ENCODE measurements around the gene CHSY1.

Gene CHSY1

GRCh38 chr15:101152914-101153313 lies 98.9 kb downstream of the CHSY1 start:
- no peak for DNase-seq (ENCODE audit: low read depth in 2 of 2)

DNA sequence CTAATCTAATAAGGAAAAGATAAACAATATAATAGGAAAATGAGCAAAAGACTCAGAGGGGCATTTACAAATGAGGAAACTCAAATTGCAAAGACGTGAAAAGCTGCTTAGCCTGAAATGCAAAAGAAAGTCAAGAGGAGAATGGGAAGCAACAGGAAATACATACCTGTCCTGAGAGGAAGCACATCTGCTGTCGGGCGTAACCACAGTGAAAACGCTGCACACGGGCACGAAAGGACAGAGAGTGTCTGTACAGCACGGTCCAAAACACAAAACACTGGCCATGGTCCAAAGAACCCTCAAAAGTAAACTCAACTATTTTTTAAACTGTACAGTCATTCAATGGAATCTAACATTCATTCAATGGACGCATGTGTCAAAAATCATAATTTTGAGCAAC lies 100.6 kb downstream of the CHSY1 start:
- no peak for DNase-seq (ENCODE audit: low read depth in 2 of 2)

DNA sequence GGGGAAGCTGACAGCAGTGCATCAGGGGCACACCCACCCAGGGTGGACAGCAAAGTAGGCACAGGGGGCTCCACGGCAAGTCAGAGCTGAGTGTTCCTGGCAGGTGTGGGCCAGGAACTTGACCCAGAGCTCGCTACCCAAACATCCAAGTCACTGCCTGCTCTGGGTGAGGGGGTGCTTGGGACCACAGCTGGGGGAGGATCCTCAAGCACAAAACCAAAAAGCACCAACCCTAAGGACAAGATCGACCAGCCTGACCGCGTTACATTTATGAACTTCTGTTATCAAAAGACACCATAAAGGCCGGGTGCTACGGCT lies 101.2 kb downstream of the CHSY1 start:
- no peak for DNase-seq (ENCODE audit: low read depth in 2 of 2)

GRCh38 chr15:101149864-101150722 lies 101.8 kb downstream of the CHSY1 start:
- no peak for DNase-seq (ENCODE audit: low read depth in 2 of 2)

GRCh38 chr15:101148881-101149664 lies 102.8 kb downstream of the CHSY1 start:
- no peak for DNase-seq (ENCODE audit: low read depth in 2 of 2)

DNA sequence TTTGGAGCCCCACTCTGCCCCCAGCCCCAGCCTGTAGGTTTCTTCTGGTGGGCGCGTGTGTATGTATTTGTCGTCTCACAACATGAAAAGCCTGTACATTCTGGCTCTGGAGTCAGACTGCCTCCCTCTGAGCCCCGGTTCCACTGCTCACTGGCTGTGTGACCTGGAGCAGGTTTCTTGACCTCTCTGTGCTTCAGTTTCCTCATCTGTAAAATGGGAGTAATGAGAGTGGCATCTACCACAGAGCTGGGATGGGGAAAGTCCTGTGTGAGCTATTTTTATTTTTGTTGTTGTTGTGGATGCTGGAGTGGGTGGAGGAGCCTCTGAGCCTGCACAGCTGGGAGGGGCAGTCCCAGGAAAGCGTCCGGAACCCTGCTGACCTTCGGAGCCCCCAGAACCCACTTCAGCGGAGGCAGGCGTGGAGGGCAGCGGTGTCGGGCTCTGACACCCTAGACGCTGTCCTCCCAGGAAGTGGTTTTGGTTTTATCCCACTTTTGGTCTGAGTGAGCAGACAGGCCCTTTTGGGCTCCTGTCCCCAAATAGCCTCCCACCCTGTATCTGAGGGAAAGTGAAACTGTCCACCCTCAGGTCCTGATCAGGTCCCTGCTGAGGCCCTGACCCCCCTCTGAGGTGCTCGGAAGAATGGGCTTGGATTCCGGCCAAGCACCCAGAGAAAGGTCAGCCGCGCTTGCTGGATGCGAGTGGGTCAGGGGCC lies 103.5 kb downstream of the CHSY1 start:
- no peak for DNase-seq (ENCODE audit: low read depth in 2 of 2)

- no peak for DNase-seq (ENCODE audit: low read depth in 2 of 2)
These were observed 104.7 kb downstream of the CHSY1 start for GRCh38 chr15:101147181-101147580.

DNA sequence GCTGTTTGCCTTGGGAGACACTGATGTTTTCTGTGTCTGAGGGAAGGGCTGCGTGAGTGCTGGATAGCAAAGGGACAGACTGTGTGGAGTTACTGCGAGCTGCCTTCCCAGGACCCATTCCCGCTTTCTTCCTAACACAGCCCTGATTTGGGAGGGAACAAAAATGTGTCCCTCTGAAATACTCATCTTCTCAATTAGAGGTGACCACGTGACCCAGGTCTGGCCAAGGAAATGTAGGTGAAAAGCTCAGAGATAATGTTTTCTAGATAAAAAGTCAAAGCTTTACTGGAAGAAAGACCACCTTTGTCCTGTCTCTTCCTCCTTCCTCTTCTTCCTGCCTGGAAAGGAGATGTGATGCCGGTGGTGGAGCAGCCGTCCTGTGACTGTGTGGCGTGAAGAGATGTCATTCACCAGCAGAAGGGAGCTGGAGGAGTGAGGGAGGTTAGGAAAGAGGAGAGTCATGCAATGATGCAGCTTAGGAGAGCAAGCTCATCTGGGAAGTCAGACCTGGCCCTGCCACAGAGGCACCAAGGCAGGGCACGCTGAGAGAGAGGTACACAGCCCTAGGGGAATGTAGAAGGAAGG lies 105.6 kb downstream of the CHSY1 start:
- no peak for DNase-seq (ENCODE audit: low read depth in 2 of 2)

- no peak for DNase-seq (ENCODE audit: low read depth in 2 of 2)
These were observed 106.5 kb downstream of the CHSY1 start for GRCh38 chr15:101145362-101145761.

GRCh38 chr15:101143321-101143720 lies 108.5 kb downstream of the CHSY1 start:
- no peak for DNase-seq (ENCODE audit: low read depth in 2 of 2)

GRCh38 chr15:101142711-101143110 lies 109.1 kb downstream of the CHSY1 start:
- DNase-seq (ENCODE audit: low read depth in 2 of 2), result no peak

DNA sequence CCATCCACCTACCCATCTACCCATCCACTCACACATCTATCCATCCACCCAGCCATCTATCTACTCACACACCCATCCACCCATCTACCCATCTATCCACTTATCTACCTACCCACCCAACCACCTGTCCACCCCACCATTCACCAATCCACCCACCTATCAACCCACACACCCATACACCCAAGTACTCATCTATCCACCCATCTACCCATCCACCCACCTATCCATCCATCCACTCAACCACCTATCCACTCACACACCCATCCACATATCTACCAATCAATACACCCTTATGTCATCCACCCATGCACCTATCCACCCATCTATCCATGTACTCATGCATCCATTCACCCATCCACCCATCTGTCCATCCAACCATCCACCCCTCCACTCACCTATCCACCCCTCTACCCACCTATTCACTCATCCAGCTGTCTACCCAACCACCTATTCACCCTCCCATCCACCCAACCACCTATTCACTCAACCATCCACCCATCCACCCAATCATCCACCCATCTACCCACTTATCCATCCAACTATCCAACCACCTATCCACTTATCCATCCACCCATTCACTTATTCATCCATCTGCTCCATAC lies 109.8 kb downstream of the CHSY1 start:
- DNase-seq (ENCODE audit: low read depth in 2 of 2), result no peak

- no peak for DNase-seq (ENCODE audit: low read depth in 2 of 2)
These were observed 111.2 kb downstream of the CHSY1 start for GRCh38 chr15:101140697-101141065.

GRCh38 chr15:101139986-101140696 lies 111.7 kb downstream of the CHSY1 start:
- no peak for DNase-seq (ENCODE audit: low read depth in 2 of 2)

- DNase-seq (ENCODE audit: low read depth in 2 of 2), result no peak
These were observed 112.7 kb downstream of the CHSY1 start for GRCh38 chr15:101138913-101139880.

DNA sequence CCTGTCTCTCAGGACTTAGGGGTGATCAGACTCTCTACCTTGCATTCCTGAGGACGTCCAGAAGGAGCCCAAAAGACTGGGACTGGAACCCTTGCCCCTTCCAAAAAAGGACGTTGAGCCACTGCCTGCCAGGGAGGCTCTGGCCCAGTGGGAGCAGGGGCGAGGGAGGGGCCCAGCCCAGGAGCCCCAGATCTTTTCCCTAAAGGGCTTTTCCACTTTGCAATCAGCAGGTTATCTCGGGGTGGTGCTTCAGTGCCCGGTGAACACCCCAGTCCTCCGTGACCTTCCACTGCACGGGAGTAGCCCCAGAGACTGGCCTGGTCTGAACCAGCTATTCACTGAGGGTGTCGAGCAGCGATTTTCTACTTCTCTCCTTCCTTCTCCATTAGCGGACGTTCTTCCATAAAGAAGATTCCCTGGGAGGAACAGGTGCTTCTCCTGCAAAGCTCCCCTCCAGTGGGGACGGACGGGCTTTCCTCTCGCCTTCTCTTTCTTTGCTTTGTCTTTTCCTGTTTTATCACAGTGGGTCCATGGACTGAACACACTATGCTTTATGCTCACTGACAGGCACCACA lies 113.7 kb downstream of the CHSY1 start:
- DNase-seq (ENCODE audit: low read depth in 2 of 2), result no peak

- no peak for DNase-seq (ENCODE audit: low read depth in 2 of 2)
These were observed 114.4 kb downstream of the CHSY1 start for GRCh38 chr15:101137312-101137940.

GRCh38 chr15:101136381-101137268 lies 115.2 kb downstream of the CHSY1 start:
- DNase-seq (ENCODE audit: low read depth in 2 of 2), result no peak

Data from activated CD8-positive, alpha-beta memory T cell treated with anti-CD3 and anti-CD28 coated beads for 4 hours (primary cell).